Adrenal gland (tissue), 12 donors: ENCODE measurements around the gene TMEM135. TPM values are rescaled to one million over a fixed set of nuclear protein-coding genes. Genes with fewer than 3 reads are reported as not detected.
A peak's percentile ranks its signal among the peaks of the same experiment; 100 is the strongest.

Experiments
- DNase-seq, 7 donors: peaks; one replicate each; pipeline ENCODE4 v3.0.0-alpha.2; 2019 to 2020
- H3K27ac ChIP-seq, 5 donors: fragments of 200-600 bp; sonication (generic) in 4 of 5; 1 replicate in 3 of 5; 2 replicates in 2 of 5; pipeline versions ENCODE4 v1.5.1 to v1.8.0; 2016 to 2020; ENCODE audit warnings: mild to moderate bottlenecking in 1 of 5
- H3K27me3 ChIP-seq: fragments of 200-600 bp; 2 replicates; pipeline ENCODE4 v1.8.0; 2021
- H3K36me3 ChIP-seq, 2 donors: fragments of 200-600 bp; replicated peaks in 1 of 2; 1 replicate in 1 of 2; 2 replicates in 1 of 2; pipeline versions ENCODE4 v1.5.1 to v1.8.0; 2018 to 2022
- H3K4me1 ChIP-seq, 2 donors: fragments of 200-600 bp; replicated peaks in 1 of 2; 1 replicate in 1 of 2; 2 replicates in 1 of 2; pipeline versions ENCODE4 v1.5.1 to v1.8.0; 2018 to 2021
- H3K4me3 ChIP-seq, 4 donors: fragments of 200-600 bp; sonication (generic) in 3 of 4; one replicate each; pipeline ENCODE4 v1.5.1; 2016 to 2018
- H3K9me3 ChIP-seq, 3 donors: fragments of 200-600 bp; sonication (generic) in 1 of 3; replicated peaks in 1 of 3; 1 replicate in 2 of 3; 2 replicates in 1 of 3; pipeline versions ENCODE4 v1.5.1 to v1.8.0; 2016 to 2021
- CTCF ChIP-seq, 6 experiments: fragments of 450-650 bp in 4 of 6; fragments of 200-600 bp in 2 of 6; sonication (generic) in 1 of 6; IDR thresholded peaks; 1 replicate in 5 of 6; 2 replicates in 1 of 6; pipeline versions ENCODE4 v1.5.1 to v1.8.0; 2016 to 2021; ENCODE audit warnings: antibody characterized with exemption in 6 of 6, mild to moderate bottlenecking in 2 of 6, moderate library complexity in 1 of 6
- POLR2A ChIP-seq, 2 donors: fragments of 450-650 bp; IDR thresholded peaks; one replicate each; pipeline ENCODE4 v1.6.1; 2017; ENCODE audit warnings: antibody characterized with exemption in 2 of 2, mild to moderate bottlenecking in 2 of 2, moderate library complexity in 1 of 2
- WGBS, 4 donors: extraction: QIAGEN DNeasy Blood & Tissue Kit in 2 of 4; methylation state at CpG; one replicate each; pipeline versions ENCODE4 v1.1.5 to v1.1.7; 2013 to 2017; 5-methylcytosine and 5-hydroxymethylcytosine counted together
- intact Hi-C, 2 donors: fragments of 100-400 bp; cut with DNase I; formaldehyde crosslinking; loops; one replicate each; pipeline versions ENCODE4 v1.14.1 to v1.15.0; 2022 to 2023
- polyA plus RNA-seq, 3 donors: library from polyadenylated mRNA; stranded (reverse); fragments of 200-250 nt in 2 of 3; fragments of 350-450 nt in 1 of 3; fragmentation: Illumina TruSeq in 1 of 3; extraction: RNeasy Lipid Tissue Mini Kit (QIAGEN cat#74804) in 1 of 3; gene quantifications; one replicate each; pipeline ENCODE4 v1.2.3, GENCODE V29; 2013 to 2014
- total RNA-seq, 9 donors: library from RNA; depleted of rRNA in 4 of 9; stranded (reverse); fragments of >200 nt in 4 of 9; fragments of 120-200 nt in 1 of 9; fragmentation: NEBNext Ultra II Directional in 1 of 9; extraction: Animal tissue kit (Norgen Biotek cat#: 25700) in 1 of 9; gene quantifications; one replicate each; pipeline versions ENCODE4 v1.1.0 to v1.2.4, GENCODE V29; 2013 to 2023
- donor health status: healthy with polysubstance abuse.
- donor health status: Bipolar disorder and iron deficiency.
- donor health status: DM: yes; HTN: yes; CAD: no.
- donor health status: DM: no; HTN: no; CAD: no.
- donor health status: DM: no; HTN: no; CAD: no.
- donor health status: DM: yes; HTN: yes; CAD: no.

TMEM135 gene
- total and polyA plus RNA-seq, 12 donors = 8.2 to 101 (median 44.5) TPM

GRCh38 chr11:87012673-87013072, 25.1 kb upstream of the TMEM135 start:
- no peak overlapping the region for H3K4me3 ChIP-seq
- H3K27ac ChIP-seq = no peak overlapping the region
- intact Hi-C loops = no loop called here
- H3K9me3 ChIP-seq = no peaks in the 10 kb centered on the region
- H3K4me1 ChIP-seq = peaks cover 0 to 7% of the 10 kb centered on the region in 2 donors
- 45 to 72% (median 58%) methylated on average over 1 of the region's 1 CpG for WGBS, 4 donors
- H3K27me3 ChIP-seq = no peaks in the 10 kb centered on the region
- no peaks in the 10 kb centered on the region for H3K36me3 ChIP-seq
- no peak for DNase-seq
- TF ChIP-seq POLR2A (IDR thresholded peaks at IDR 0.05) = no peak
- TF ChIP-seq CTCF (IDR thresholded peaks at IDR 0.05) = no peak

DNA sequence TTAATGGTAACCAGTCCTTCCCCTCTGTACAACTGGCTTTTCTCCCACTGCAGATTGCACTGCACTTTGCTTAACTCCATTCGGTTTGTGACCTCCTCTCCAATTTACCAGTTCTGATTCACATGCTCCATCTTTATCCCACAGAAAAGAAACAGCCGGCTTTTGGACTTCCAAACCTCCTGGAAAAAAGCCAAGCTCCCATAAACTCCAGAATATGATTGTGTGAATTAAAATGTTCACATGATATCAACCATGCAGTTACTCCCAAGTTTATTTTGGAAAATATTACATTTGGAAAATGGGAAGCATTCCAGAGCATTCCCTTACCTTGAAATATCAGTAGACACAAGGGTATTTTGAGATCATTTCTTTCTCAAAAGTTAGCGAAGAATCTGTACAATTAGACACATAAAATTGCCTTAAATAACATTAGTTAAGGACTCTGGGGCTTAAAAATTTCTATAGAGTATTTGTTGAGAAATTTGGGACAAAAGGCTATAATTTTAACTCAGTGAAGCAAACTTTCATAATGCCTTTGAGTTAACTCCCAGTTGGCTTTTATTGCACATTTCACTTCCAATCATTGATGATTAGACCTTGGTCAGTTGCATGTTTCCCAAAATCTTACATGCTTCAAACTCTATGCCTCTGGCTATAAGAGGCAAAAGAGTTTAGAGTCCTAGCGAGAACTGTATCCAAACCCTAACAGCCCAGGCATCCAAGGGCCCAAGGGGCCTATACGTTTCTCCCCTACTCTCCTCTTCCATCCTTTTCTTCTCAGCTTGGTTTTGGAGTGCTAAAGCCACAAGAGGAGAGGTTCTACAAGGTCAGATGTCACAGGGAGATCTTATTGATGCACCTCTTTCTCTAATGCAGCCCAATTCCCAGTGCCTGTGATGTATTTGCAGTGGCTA, 23.6 kb upstream of the TMEM135 start:
- Histone ChIP-seq H3K9me3 (no peaks in the 10 kb centered on the region), H3K27me3 (no peaks in the 10 kb centered on the region), H3K4me3 (no peak overlapping the region), H3K4me1 (peaks cover 0 to 7% of the 10 kb centered on the region in 2 donors), H3K36me3 (no peaks in the 10 kb centered on the region), H3K27ac (no peak overlapping the region)
- DNase-seq = no peak
- intact Hi-C loops = no loop called here
- WGBS, 4 donors = 74 to 84% (median 79%) methylated on average over 5 of the region's 5 CpGs
- no peak for TF ChIP-seq CTCF (IDR thresholded peaks at IDR 0.05)
- TF ChIP-seq POLR2A (IDR thresholded peaks at IDR 0.05) = no peak

- 88 to 95% (median 93%) methylated on average over 10 of the region's 10 CpGs for WGBS, 4 donors
- Histone ChIP-seq H3K9me3 (no peaks in the 10 kb centered on the region), H3K36me3 (no peaks in the 10 kb centered on the region), H3K4me3 (no peak overlapping the region), H3K27ac (no peak overlapping the region), H3K4me1 (peaks cover 0 to 7% of the 10 kb centered on the region in 2 donors), H3K27me3 (no peaks in the 10 kb centered on the region)
- TF ChIP-seq CTCF (IDR thresholded peaks at IDR 0.05) = no peak
- no peak for TF ChIP-seq POLR2A (IDR thresholded peaks at IDR 0.05)
- intact Hi-C loops = no loop called here
- no peak for DNase-seq
These were observed 22.1 kb upstream of the TMEM135 start for GRCh38 chr11:87015645-87016044.

DNA sequence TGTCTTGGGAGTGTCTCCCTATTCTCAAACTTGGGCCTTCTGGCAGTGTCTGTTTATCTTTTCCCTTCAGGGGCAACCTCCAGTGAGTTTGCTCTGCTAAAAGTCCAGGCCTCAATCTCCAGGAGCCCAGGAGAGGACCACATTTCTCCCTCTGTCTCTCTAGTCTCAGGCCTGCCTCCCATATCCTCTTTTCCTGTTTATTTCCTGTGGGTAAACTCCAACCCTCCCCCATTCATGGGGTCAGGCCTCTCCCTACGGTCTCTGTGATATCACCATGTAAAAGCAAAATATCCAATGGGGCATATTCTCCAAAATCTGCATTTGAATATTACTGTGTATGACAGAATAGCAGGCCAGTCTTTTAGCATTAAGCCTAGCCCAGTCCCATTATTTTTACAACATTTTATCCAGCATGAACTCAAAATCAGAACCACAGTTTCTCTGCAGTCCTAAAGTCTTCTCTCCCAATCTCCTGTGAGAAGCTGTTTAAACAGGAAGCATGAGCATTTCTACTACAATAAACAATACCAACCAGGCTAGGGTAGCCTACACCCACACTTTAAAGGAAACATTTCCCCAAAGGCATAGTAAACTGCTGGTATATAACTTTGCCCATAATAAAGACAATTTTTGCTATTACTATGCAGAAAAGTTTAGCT, 18.0 kb upstream of the TMEM135 start:
- H3K36me3 ChIP-seq = no peaks in the 10 kb centered on the region
- no peak for DNase-seq
- H3K9me3 ChIP-seq = no peaks in the 10 kb centered on the region
- no peak overlapping the region for H3K4me3 ChIP-seq
- TF ChIP-seq POLR2A (IDR thresholded peaks at IDR 0.05) (no peak), CTCF (IDR thresholded peaks at IDR 0.05) (no peak)
- no peaks in the 10 kb centered on the region for H3K27me3 ChIP-seq
- H3K27ac ChIP-seq = peak overlapping the region in 1 of 5 donors; percentile 2
- no peaks in the 10 kb centered on the region for H3K4me1 ChIP-seq
- intact Hi-C loops = no loop called here
- 29 to 69% (median 57%) methylated on average over 1 of the region's 1 CpG for WGBS, 4 donors
